Panc1 (cell line): ENCODE measurements around the gene MAP4K4.

Experiments used
- POLR2AphosphoS5 ChIP-seq: IDR thresholded peaks from 2 replicates; pipeline ENCODE4 v1.6.1; 2012; ENCODE audit warnings: mild to moderate bottlenecking, low read depth, low read length, moderate library complexity
- REST ChIP-seq, 2 experiments: IDR thresholded peaks; 2 replicates each; pipeline ENCODE4 v1.6.1; 2011 to 2012; ENCODE audit warnings: low read depth in 2 of 2, control low read depth in 1 of 2, low read length in 1 of 2, mild to moderate bottlenecking in 1 of 2, moderate library complexity in 1 of 2; ENCODE audit not compliant: insufficient read depth in 1 of 2
- TCF7L2 ChIP-seq: IDR thresholded peaks from 2 replicates; pipeline ENCODE4 v1.6.1; 2011; ENCODE audit warnings: mild to moderate bottlenecking, low read depth, low read length, inconsistent platforms
- TF ChIP-seq, protein P1 (sequence below): fragments of 450-650 bp; IDR thresholded peaks from 2 replicates; pipeline ENCODE4 v1.5.1; 2017; ENCODE audit warnings: mild to moderate bottlenecking

DNA sequence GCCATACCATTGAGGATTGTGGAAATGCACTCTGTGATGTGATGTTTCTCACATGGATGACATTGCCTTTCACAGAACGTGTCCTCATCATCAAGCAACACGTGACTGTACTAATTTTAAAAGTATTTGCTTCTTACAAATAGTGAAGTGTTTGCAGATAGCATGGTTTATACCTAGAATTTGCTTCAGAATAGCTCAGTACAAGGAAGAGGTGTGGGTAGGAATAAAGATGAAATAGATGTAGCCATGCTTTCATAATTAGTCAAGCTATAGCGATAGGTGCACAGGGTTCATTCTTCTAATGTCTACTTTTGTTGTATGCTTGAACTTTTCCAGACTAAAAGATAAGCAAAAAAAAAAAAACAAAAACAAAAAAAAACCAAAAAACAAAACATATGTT, 27.5 kb downstream of the MAP4K4 start:
- TF ChIP-seq, protein P1, sequence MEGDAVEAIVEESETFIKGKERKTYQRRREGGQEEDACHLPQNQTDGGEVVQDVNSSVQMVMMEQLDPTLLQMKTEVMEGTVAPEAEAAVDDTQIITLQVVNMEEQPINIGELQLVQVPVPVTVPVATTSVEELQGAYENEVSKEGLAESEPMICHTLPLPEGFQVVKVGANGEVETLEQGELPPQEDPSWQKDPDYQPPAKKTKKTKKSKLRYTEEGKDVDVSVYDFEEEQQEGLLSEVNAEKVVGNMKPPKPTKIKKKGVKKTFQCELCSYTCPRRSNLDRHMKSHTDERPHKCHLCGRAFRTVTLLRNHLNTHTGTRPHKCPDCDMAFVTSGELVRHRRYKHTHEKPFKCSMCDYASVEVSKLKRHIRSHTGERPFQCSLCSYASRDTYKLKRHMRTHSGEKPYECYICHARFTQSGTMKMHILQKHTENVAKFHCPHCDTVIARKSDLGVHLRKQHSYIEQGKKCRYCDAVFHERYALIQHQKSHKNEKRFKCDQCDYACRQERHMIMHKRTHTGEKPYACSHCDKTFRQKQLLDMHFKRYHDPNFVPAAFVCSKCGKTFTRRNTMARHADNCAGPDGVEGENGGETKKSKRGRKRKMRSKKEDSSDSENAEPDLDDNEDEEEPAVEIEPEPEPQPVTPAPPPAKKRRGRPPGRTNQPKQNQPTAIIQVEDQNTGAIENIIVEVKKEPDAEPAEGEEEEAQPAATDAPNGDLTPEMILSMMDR, result no peak
- TF ChIP-seq REST (IDR thresholded peaks at IDR 0.05; ENCODE audit: insufficient read depth in 1 of 2, low read depth in 2 of 2, low read length in 1 of 2) (no peak), TCF7L2 (no peak), POLR2AphosphoS5 (no peak)
